ENCODE measurements around the gene WFDC1. TPM values are rescaled to one million over a fixed set of nuclear protein-coding genes. Genes with fewer than 3 reads are reported as not detected.

Gene WFDC1
- total RNA-seq, 3 donors from 2014 or later = 0.16 to 3.3 (median 1.3) TPM

- no peak overlapping the region for H3K4me3 ChIP-seq
- H3K4me1 ChIP-seq = no peaks in the 10 kb centered on the region
- peaks cover 0 to 6% of the 10 kb centered on the region in 2 donors for H3K27me3 ChIP-seq
- no peak for TF ChIP-seq POLR2AphosphoS5 (IDR thresholded peaks at IDR 0.05)
- no peak for TF ChIP-seq POLR2A (IDR thresholded peaks at IDR 0.05)
- no peak for TF ChIP-seq CTCF (IDR thresholded peaks at IDR 0.05)
- H3K27ac ChIP-seq = no peak overlapping the region
- intact Hi-C loops (cut with DNase I; ENCODE audit: low total_unique reads) = no loop called here
- peaks cover 0 to 5% of the 10 kb centered on the region in 2 donors for H3K9me3 ChIP-seq
- no peak for DNase-seq (ENCODE audit: low spot score in 2 of 2)
- no peaks in the 10 kb centered on the region for H3K36me3 ChIP-seq
Measured at GRCh38 chr16:84259691-84260090, 35.0 kb upstream of the WFDC1 start.

- DNase-seq (ENCODE audit: low spot score in 2 of 2) = no peak
- H3K9me3 ChIP-seq = no peaks in the 10 kb centered on the region
- H3K36me3 ChIP-seq = no peaks in the 10 kb centered on the region
- H3K27me3 ChIP-seq = peaks cover 0 to 6% of the 10 kb centered on the region in 2 donors
- no peak overlapping the region for H3K27ac ChIP-seq
- TF ChIP-seq POLR2AphosphoS5 (IDR thresholded peaks at IDR 0.05) = no peak
- TF ChIP-seq POLR2A (IDR thresholded peaks at IDR 0.05) = no peak
- no peak for TF ChIP-seq CTCF (IDR thresholded peaks at IDR 0.05)
- intact Hi-C loops (cut with DNase I; ENCODE audit: low total_unique reads) = no loop called here
- no peak overlapping the region for H3K4me3 ChIP-seq
- no peaks in the 10 kb centered on the region for H3K4me1 ChIP-seq
Measured at GRCh38 chr16:84260766-84261554, 33.7 kb upstream of the WFDC1 start.

GRCh38 chr16:84262031-84262430 is 32.6 kb upstream of the WFDC1 start:
- Histone ChIP-seq H3K36me3 (no peaks in the 10 kb centered on the region), H3K4me3 (no peak overlapping the region), H3K9me3 (no peaks in the 10 kb centered on the region), H3K4me1 (no peaks in the 10 kb centered on the region), H3K27me3 (peaks cover 0 to 6% of the 10 kb centered on the region in 2 donors), H3K27ac (no peak overlapping the region)
- TF ChIP-seq CTCF (IDR thresholded peaks at IDR 0.05) (no peak), POLR2AphosphoS5 (IDR thresholded peaks at IDR 0.05) (no peak), POLR2A (IDR thresholded peaks at IDR 0.05) (no peak)
- intact Hi-C loops (cut with DNase I; ENCODE audit: low total_unique reads) = no loop called here
- no peak for DNase-seq (ENCODE audit: low spot score in 2 of 2)

- Histone ChIP-seq H3K27ac (no peak overlapping the region), H3K27me3 (peaks cover 0 to 6% of the 10 kb centered on the region in 2 donors), H3K4me3 (no peak overlapping the region), H3K9me3 (no peaks in the 10 kb centered on the region), H3K36me3 (no peaks in the 10 kb centered on the region), H3K4me1 (no peaks in the 10 kb centered on the region)
- TF ChIP-seq POLR2AphosphoS5 (IDR thresholded peaks at IDR 0.05) (no peak), CTCF (IDR thresholded peaks at IDR 0.05) (no peak), POLR2A (IDR thresholded peaks at IDR 0.05) (no peak)
- no peak for DNase-seq (ENCODE audit: low spot score in 2 of 2)
- intact Hi-C loops (cut with DNase I; ENCODE audit: low total_unique reads) = no loop called here
Measured at GRCh38 chr16:84262939-84263338, 31.7 kb upstream of the WFDC1 start.

- no peak overlapping the region for H3K27ac ChIP-seq
- no peaks in the 10 kb centered on the region for H3K36me3 ChIP-seq
- no peak for DNase-seq (ENCODE audit: low spot score in 2 of 2)
- H3K4me3 ChIP-seq = no peak overlapping the region
- no peaks in the 10 kb centered on the region for H3K27me3 ChIP-seq
- no peaks in the 10 kb centered on the region for H3K4me1 ChIP-seq
- intact Hi-C loops (cut with DNase I; ENCODE audit: low total_unique reads) = no loop called here
- H3K9me3 ChIP-seq = no peaks in the 10 kb centered on the region
- no peak for TF ChIP-seq CTCF (IDR thresholded peaks at IDR 0.05)
- TF ChIP-seq POLR2AphosphoS5 (IDR thresholded peaks at IDR 0.05) = no peak
- no peak for TF ChIP-seq POLR2A (IDR thresholded peaks at IDR 0.05)
Measured at GRCh38 chr16:84266451-84266850, 28.2 kb upstream of the WFDC1 start.
